Measurements from ENCODE around the gene SHISA4.
A peak's percentile ranks its signal among the peaks of the same experiment; 100 is the strongest.

The SHISA4 gene

GRCh38 chr1:201906336-201906735, 17.6 kb downstream of the SHISA4 start:
- ChIA-PET CTCF (interaction anchor here (0.9 to 7.4 kb wide), 2 partner anchors 10 to 27 kb away, joined by 3 to 73 read pairs; no protein-coding TSS in a partner anchor), POLR2A (no interaction called here)
- Histone ChIP-seq H3K27ac (ENCODE audit: extremely low read depth, low read depth, low read length) (no peak overlapping the region), H3K4me3 (ENCODE audit: low read depth, low read length) (no peak overlapping the region), H3K9me3 (ENCODE audit: control insufficient read depth, insufficient read depth, low read depth, low read length) (no peaks in the 10 kb centered on the region), H3K4me1 (ENCODE audit: control insufficient read depth, insufficient read depth, low read length) (no peaks in the 10 kb centered on the region), H3K36me3 (ENCODE audit: control insufficient read depth in 2 of 2, insufficient read depth in 1 of 2, low read length in 2 of 2) (no peaks in the 10 kb centered on the region)
- TF ChIP-seq ZEB2 (tag by site-specific recombination; IDR thresholded peaks at IDR 0.05) (no peak), ZBTB11 (tag by site-specific recombination; conservative IDR thresholded peaks at IDR 0.05; ENCODE audit: low read depth) (no peak), ZNF26 (tag by site-specific recombination; IDR thresholded peaks at IDR 0.05) (no peak), KLF17 (tag by site-specific recombination; IDR thresholded peaks at IDR 0.05) (0 out of 2 replicates have a peak, but pooled peaks have one; percentile 18), ZNF311 (tag by site-specific recombination; IDR thresholded peaks at IDR 0.05; ENCODE audit: borderline replicate concordance) (no peak), ZNF510 (tag by site-specific recombination; IDR thresholded peaks at IDR 0.05; ENCODE audit: insufficient replicate concordance) (no peak), ZNF133 (tag by site-specific recombination; IDR thresholded peaks at IDR 0.05) (no peak), YY2 (tag by site-specific recombination; IDR thresholded peaks at IDR 0.05) (no peak)

GRCh38 chr1:201907621-201908020, 18.9 kb downstream of the SHISA4 start:
- H3K4me3 ChIP-seq (ENCODE audit: low read depth, low read length): no peak overlapping the region
- TF ChIP-seq TCF7L2 (IDR thresholded peaks at IDR 0.05; ENCODE audit: borderline replicate concordance, low read depth, low read length): no peak
- TF ChIP-seq ZNF239 (tag by site-specific recombination; IDR thresholded peaks at IDR 0.05): no peak
- no peak for TF ChIP-seq SCRT2 (tag by site-specific recombination; IDR thresholded peaks at IDR 0.05)
- TF ChIP-seq ZNF24 (tag by site-specific recombination; IDR thresholded peaks at IDR 0.05): no peak
- TF ChIP-seq SP3 (tag by site-specific recombination; IDR thresholded peaks at IDR 0.05): no peak
- TF ChIP-seq ZNF354C (tag by site-specific recombination; IDR thresholded peaks at IDR 0.05; ENCODE audit: borderline replicate concordance, low read depth): no peak
- TF ChIP-seq AEBP2 (tag by site-specific recombination; IDR thresholded peaks at IDR 0.05; ENCODE audit: borderline replicate concordance): no peak
- no peak for TF ChIP-seq SALL2 (tag by site-specific recombination; IDR thresholded peaks at IDR 0.05; ENCODE audit: borderline replicate concordance)
- no peak for TF ChIP-seq ZNF366 (tag by site-specific recombination; conservative IDR thresholded peaks at IDR 0.05)
- TF ChIP-seq FEZF1 (tag by site-specific recombination; IDR thresholded peaks at IDR 0.05): no peak
- TF ChIP-seq PRDM6 (tag by site-specific recombination; IDR thresholded peaks at IDR 0.05): no peak
- no peak for TF ChIP-seq ZFHX2 (tag by site-specific recombination; conservative IDR thresholded peaks at IDR 0.05)
- TF ChIP-seq ZBTB10 (tag by site-specific recombination; IDR thresholded peaks at IDR 0.05): no peak

More at GRCh38 chr1:201907621-201908020, 18.9 kb downstream of the SHISA4 start:
- ChIA-PET CTCF (interaction anchor here (0.6 to 7.4 kb wide), 4 partner anchors 11 to 59 kb away, joined by 3 to 73 read pairs (median 4); no protein-coding TSS in a partner anchor), POLR2A (no interaction called here)
- H3K9me3 ChIP-seq (ENCODE audit: control insufficient read depth, insufficient read depth, low read depth, low read length): no peaks in the 10 kb centered on the region
- no peaks in the 10 kb centered on the region for H3K36me3 ChIP-seq (ENCODE audit: control insufficient read depth in 2 of 2, insufficient read depth in 1 of 2, low read length in 2 of 2)
- no peak overlapping the region for H3K27ac ChIP-seq (ENCODE audit: extremely low read depth, low read depth, low read length)
- no peaks in the 10 kb centered on the region for H3K4me1 ChIP-seq (ENCODE audit: control insufficient read depth, insufficient read depth, low read length)

Data from HEK293 (cell line).